ENCODE measurements around the gene POLR2A.
A peak's percentile ranks its signal among the peaks of the same experiment; 100 is the strongest.
"Not testable (repeated sequence)": the region's sequence is repeated elsewhere in the genome, so short reads cannot be mapped to it uniquely, and the experiment has no call there.

Gene POLR2A

DNA sequence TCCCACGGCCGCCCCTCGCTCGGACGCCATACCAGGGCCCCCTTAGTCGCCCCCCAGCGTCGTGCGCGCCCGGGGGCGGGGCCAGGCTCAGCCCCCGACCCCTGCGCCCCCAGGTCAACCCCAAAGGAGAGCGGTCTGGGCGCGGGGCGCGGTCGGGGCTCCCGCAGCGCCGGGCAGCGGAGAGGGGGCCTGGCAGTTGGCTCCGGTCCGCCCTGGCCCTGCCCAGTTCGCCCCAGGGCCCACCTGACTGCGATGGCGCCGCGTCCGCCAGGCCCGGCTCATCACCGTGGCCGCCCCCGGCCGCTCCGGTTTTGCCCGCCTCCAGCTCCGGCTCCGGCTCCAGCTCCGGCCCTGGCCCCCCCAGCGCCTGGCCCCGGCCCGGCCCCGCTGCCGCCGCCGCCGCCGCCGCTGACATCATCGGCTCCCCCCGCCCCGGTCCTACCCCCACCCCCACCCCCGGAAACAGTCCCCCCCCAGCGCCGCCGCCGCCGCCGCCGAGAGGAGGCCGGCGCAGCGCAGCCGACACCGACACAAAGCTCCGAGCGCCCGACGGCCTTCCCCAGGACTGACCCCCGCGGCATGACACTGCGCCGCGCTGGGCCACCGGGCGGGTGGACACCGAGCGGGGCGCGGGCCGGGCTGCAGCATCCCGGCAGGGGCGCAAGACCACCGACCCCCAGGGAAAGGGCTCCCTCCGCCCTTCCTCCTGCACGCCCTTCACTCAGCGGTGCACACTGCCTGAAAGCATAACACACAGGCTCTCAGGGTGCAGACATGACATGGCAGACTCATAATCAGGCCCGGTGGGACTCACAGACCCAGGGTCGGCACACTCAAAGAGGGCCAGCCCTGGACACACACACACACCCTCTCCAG, 4.7 kb upstream of the POLR2A start, which contains the start of gene ZBTB4:
Gene ZBTB4 (minus strand): TSS at position 419 of the 876 bp plus-strand sequence. CDS start 12,830 bp downstream, outside the sequence.
- DNase-seq, result peak; percentile 71 to 77

DNA sequence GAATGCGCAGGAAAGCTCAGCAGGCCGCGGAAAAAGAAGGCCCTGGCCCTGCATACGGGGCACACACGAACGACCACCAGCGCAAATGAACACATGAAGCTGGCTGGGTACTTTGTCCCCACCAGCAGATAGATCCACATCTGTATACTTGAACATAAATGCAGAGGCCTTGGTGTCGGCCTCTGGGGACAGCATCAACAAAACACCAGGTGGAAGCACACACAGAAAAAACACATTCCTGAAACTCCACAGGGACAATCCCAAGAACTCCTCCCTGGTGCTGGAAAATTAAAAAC, 4.1 kb upstream of the POLR2A start:
- no peak for DNase-seq

DNA sequence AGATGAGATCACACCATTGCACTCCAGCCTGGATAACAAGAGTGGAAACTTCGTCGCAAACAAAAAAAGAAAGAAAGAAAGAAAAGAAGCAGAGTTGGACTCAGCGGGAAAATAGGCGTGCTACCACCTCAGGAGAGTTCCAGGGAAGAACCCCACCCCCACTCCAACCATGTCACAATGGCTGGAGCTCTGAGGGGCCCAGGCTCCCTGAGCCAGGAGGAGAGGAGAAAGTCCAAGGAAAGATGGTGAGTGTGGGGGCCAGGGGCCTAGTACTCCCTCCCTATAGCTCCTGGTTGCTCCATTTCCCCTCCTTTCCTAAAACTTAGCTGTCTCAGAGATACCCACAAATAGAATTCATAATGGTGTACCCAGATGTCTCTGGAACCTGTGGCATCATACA, 2.9 kb upstream of the POLR2A start, which contains the start of gene SLC35G6:
Gene SLC35G6 (plus strand): TSS at position 172 of the 400 bp plus-strand sequence. CDS start 71 bp downstream, at position 243.
- DNase-seq, result not testable (repeated sequence)

DNA sequence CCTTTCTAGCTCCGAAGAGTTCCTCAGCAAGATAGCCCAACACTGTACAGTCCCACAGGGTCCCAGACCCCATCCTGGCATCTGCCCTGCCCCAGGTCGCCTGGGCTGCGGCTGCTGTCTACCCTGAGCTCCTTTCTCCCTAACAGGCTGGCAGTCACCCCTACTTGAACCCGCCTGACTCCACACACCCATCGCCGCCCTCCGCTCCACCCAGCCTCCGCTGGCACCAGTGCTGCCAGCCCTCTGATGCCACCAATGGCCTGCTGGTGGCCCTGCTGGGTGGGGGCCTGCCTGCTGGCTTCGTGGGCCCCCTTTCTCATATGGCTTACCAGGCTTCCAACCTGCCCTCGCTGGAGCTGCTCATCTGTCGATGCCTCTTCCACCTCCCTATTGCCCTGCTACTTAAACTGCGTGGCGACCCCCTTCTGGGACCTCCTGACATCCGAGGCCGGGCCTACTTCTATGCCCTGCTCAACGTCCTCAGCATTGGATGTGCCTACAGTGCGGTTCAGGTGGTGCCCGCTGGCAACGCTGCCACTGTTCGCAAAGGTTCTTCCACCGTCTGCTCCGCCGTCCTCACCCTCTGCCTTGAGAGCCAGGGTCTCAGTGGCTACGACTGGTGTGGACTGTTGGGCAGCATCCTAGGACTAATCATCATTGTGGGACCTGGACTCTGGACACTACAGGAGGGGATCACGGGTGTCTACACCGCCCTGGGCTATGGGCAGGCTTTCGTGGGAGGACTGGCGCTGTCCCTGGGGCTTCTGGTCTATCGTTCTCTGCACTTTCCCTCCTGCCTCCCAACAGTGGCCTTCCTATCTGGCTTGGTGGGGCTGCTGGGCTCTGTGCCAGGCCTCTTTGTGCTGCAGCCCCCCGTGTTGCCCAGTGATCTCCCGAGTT, 2.1 kb upstream of the POLR2A start:
- not testable (repeated sequence) for DNase-seq

DNA sequence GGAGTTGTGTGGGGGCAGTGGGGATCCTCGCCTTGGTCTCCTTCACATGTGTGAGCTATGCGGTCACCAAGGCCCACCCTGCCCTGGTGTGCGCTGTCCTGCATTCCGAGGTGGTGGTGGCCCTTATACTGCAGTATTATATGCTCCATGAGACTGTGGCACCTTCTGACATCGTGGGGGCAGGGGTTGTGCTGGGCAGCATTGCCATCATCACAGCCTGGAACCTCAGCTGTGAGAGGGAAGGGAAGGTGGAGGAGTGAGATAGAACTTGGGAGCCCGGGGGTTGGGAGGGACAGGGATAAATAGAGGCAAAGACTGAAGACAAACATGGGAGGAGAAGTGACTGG, 1.5 kb upstream of the POLR2A start:
- DNase-seq, result not testable (repeated sequence)

DNA sequence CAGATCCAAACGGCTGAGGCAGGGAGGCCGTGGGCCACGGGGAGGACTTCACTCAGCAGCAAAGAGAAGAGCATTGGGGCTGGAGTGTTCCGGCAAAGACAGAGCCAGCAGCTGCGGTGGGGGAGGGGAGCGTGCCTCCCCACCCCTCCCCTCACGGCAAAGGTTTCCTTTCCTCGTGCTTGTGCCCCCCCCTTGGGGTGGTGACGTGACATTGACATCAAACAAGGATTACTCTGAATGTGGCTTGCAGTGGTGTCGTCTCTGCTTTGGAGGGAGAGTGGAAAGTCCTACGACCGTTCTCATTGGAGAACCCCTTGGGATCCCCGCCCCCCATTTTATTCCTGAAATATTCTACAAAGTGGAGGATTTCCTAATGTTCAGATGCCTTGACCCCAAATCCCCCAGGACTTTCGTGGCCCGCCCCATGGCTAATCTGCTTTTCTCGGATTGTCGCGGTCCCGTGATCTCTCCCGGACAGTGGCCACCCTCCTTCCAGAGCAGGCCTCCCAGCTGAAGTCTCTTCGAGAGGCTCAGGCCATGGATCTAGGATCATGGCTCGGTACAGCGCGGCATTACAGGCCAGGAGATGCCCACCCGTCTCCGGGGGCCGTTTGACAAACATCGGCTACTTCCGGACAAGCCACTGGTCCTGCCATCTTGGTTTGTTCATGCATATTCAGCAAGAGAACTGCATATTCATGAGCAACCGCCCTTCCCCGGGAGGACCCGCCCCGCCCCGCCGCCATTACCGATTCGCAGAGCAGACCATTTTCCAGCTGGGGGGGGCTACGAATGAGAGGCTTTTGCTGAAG, 705 bp upstream of the POLR2A start:
- peak; percentile 96 for DNase-seq

DNA sequence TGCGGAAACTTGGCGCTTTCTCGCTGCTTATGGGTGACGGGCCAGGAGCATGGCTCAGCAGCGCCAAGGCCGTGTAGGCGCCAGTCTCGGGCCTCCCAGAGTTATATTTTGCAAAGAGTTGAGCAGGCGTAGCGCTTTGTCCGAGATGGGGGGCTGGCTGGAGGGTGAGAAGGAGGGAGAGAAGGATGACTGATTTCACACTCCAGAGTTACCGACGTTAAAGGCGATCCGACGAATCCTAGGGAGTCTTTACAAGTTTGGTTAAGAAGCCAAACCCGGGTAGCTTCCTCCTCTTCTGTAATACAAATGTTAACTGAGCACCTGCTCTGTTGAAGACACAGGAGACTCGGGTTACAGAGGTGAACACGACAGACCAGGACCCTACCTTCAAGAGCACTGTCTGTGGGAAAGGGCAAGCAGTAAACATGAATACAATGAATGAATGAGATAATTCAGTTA, 782 bp downstream of the POLR2A start:
- DNase-seq, result no peak

DNA sequence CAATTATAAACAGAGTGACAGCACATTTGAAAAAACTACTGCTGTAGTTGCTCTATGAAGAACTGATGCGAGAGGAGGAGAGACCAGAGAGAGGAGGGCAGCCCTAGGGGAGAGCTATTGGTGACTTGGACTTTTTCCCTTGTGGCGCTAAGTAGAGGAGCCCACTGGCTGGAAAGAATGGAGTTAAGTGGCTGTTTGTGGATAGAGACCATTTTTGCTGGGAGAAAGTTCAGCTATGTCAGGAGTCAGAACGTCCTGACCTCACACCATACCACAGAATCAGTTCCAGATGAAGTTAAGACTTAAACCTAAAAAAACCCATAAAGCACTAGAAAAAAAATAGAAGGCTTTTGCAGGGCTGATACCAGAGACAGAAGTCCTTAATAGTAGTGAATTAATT, 2.0 kb downstream of the POLR2A start:
- DNase-seq, result no peak

DNA sequence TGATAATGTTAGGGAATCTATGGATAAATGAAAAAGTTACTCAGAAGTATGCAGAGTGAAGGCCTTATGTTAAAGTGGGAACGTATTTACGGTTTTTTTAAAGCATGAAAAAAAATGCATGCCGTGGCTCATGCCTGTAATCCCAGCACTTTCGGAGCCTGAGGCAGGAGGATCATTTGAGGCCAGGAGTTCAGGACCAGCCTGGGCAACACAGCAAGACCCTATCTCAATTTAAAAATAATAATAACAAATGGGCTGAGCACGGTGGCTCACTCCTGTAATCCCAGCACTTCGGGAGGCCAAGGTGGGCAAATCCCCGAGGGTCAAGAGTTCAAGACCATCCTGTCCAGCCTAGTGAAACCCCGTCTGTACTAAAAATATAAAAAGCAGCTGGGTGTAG, 6.0 kb downstream of the POLR2A start:
- no peak for DNase-seq

DNA sequence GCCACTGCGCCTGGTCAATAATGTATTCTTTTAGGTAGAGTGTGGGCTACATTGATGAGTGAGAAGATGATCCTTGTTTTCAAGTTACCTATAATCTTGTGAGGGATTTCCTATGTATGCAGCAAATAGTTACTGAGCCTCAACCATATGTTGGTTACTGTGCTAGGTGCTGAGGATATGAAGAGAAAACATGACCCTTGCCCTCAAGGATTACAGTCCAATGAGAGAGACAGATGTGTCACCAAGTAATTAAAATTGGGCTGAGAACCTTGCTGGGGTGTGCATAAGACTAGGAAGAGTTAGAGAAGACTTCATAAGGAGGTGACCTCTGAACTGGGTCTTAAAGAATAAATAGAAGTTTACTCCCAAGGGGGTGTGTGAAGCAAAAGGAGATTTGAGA, 7.4 kb downstream of the POLR2A start:
- no peak for DNase-seq

DNA sequence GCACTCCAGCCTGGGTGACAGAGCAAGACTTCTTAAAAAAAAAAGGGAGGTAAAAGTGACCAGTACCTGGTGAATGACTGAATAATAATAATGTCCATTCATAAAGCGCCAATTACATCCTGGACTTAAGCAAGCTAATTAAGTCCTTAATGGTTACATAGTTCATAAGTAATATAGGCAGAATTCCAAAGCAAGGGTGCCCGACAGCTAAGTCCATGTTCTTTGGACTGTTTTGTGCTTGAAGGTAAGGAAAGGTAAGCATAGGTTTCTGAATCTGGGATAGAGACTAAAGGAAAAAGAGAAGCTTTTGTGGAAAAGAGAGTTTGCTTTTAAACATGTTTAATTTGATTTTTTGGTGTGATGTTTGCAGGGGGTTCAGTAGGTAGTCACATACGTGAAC, 9.8 kb downstream of the POLR2A start:
- DNase-seq, result no peak

DNA sequence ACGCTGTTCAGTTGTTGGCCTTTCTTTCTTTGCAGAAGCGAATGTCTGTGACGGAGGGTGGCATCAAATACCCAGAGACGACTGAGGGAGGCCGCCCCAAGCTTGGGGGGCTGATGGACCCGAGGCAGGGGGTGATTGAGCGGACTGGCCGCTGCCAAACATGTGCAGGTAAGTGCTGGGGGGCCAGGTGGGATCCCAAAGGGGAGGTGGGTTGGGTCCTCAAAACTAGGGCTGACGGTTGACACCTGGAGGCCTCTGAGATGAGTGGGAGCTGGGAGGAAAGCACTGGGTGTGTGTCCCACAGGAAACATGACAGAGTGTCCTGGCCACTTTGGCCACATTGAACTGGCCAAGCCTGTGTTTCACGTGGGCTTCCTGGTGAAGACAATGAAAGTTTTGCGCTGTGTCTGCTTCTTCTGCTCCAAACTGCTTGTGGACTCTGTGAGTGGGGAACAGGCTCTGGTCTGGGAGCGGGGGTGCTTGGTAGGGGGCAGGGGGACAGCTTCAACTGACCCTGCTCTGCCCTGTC, 11.8 kb downstream of the POLR2A start:
- no peak for DNase-seq

DNA sequence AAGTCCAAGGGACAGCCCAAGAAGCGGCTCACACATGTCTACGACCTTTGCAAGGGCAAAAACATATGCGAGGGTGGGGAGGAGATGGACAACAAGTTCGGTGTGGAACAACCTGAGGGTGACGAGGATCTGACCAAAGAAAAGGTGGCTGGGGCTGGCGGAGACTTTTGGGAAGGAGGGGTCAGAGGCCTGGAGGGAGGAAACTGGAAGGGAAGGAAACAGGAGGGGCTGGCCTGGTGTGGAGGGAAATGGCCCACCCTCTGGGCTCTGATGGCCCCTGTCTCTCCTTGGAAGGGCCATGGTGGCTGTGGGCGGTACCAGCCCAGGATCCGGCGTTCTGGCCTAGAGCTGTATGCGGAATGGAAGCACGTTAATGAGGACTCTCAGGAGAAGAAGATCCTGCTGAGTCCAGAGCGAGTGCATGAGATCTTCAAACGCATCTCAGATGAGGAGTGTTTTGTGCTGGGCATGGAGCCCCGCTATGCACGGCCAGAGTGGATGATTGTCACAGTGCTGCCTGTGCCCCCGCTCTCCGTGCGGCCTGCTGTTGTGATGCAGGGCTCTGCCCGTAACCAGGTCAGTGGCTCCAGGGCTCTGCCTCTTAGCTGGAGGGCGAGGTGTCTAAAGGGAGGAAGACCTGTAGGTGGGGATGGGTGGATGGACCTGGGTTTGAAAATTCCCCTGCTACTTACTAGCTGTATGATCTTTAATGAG, 12.5 kb downstream of the POLR2A start:
- DNase-seq, result no peak

DNA sequence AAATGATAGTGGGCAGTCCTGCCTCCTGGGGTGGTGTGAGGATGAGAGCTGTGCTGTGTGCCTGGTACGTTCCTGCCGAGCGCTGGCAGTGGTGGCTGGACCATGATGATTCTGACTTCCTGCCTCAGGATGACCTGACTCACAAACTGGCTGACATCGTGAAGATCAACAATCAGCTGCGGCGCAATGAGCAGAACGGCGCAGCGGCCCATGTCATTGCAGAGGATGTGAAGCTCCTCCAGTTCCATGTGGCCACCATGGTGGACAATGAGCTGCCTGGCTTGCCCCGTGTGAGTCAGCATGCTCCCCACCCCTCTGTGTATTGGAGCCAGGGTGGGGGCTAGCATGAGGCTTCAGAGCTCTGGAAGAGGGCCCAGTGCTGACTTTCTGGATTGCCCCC, 13.1 kb downstream of the POLR2A start:
- no peak for DNase-seq

DNA sequence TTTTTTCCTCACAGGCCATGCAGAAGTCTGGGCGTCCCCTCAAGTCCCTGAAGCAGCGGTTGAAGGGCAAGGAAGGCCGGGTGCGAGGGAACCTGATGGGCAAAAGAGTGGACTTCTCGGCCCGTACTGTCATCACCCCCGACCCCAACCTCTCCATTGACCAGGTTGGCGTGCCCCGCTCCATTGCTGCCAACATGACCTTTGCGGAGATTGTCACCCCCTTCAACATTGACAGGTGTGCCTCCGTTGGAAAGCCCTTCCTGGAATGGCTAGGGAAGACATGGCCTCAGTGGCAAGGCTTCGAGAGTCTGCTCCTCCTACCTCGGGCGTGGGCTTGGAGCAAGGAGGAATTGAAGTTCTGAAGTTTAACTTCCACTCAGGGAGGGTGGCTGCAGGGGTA, 13.5 kb downstream of the POLR2A start:
- no peak for DNase-seq

DNA sequence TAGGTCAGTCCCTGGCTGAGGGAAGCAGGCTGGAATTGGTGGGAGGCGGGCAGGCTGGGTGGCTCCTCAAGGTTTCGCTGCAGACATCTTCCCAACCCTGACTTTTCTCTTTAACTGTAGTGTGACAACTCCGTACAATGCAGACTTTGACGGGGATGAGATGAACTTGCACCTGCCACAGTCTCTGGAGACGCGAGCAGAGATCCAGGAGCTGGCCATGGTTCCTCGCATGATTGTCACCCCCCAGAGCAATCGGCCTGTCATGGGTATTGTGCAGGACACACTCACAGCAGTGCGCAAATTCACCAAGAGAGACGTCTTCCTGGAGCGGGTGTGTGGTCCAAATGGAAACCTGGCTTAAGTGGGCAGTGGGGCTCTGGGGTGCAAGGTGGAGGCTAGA, 15.0 kb downstream of the POLR2A start:
- no peak for DNase-seq

DNA sequence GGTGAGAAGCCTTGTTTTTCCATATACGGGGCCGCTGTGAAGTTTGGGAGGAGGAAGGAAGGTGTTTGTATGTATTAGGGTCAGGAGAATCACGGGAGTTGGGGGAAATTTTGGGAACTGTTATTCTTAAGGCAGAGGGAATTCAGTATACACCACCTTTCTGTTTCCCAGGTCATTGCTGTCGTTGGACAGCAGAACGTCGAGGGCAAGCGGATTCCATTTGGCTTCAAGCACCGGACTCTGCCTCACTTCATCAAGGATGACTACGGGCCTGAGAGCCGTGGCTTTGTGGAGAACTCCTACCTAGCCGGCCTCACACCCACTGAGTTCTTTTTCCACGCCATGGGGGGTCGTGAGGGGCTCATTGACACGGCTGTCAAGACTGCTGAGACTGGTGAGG, 17.6 kb downstream of the POLR2A start:
- DNase-seq, result no peak

DNA sequence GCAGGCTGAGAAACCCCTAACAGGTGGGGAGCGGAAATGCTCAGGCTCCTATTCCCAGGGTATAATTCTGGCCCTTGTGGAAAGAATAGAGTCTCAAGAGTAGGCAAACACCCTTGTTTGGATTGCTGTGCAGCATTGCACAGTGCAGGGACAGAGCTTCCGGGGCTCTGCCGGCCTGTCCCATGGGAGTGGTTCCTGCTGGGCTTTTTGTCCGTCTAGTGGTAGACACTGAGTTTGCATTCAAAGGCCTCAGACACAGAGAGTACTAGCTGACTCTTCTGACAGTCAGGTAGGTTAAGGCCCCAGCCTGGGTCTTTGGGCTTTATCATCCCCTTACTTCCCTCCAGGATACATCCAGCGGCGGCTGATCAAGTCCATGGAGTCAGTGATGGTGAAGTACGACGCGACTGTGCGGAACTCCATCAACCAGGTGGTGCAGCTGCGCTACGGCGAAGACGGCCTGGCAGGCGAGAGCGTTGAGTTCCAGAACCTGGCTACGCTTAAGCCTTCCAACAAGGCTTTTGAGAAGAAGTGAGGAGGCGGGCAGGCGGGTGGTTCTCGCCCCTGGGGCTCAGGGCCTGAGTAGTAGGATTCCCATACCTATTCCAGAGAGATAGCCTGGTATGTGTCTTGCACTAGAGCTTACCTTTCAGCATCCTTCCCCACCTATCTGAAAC, 18.1 kb downstream of the POLR2A start:
- DNase-seq, result no peak

DNA sequence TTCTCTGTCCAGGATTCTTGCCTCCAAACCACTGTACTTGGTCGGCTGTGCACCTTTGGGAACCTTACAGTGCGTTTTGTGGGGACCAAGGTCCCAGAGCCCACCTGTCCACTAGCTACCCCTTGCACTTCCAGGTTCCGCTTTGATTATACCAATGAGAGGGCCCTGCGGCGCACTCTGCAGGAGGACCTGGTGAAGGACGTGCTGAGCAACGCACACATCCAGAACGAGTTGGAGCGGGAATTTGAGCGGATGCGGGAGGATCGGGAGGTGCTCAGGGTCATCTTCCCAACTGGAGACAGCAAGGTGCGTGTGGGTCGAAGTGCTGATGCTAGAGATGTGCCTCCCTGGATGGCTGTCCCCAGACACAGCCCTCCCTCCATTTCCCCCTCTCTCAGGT, 18.8 kb downstream of the POLR2A start:
- DNase-seq, result no peak

DNA sequence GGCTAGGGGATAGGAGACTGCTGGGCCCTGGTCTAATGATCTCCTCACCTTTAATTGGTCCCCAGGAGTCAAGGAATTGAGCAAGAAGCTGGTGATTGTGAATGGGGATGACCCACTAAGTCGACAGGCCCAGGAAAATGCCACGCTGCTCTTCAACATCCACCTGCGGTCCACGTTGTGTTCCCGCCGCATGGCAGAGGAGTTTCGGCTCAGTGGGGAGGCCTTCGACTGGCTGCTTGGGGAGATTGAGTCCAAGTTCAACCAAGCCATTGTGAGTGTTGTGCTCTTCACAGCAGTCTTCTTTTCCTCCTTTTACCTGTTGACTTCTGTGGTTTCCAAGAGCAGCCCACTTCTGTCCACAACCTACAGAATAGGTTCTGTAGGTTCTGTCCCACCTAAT, 19.4 kb downstream of the POLR2A start:
- DNase-seq, result no peak

DNA sequence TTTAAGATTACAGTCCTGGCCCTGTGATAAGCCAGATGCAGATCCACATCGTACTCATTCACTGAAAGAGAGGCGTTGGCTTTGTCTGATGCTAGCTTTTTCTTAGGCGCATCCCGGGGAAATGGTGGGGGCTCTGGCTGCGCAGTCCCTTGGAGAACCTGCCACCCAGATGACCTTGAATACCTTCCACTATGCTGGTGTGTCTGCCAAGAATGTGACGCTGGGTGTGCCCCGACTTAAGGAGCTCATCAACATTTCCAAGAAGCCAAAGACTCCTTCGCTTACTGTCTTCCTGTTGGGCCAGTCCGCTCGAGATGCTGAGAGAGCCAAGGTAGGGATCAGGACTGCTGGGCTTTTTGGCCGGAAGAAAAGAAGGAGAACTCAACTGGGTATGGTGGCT, 24.0 kb downstream of the POLR2A start:
- DNase-seq, result no peak

Data from CD4-positive, alpha-beta T cell treated with Interleukin-4 for 1 hour (primary cell).